H1 (cell line): ENCODE results near the gene ZNF613. TPM values are rescaled to one million over a fixed set of nuclear protein-coding genes. Genes with fewer than 3 reads are reported as not detected.

ENCODE experiments used
- CBX8 ChIP-seq: fragments of 300-800, 300-1000 bp; sonication (generic); IDR thresholded peaks from 2 replicates; pipeline ENCODE4 v1.7.1; 2016; ENCODE audit warnings: low read depth, low read length, borderline replicate concordance
- CHD1 ChIP-seq: IDR thresholded peaks from 2 replicates; pipeline ENCODE4 v1.6.1; 2012; ENCODE audit warnings: low read depth, low read length, improper control_type of control experiment
- CREB1 ChIP-seq: IDR thresholded peaks from 2 replicates; pipeline ENCODE4 v1.6.1; 2012; ENCODE audit warnings: inconsistent platforms
- E2F6 ChIP-seq: IDR thresholded peaks from 2 replicates; pipeline ENCODE4 v1.6.1; 2012; ENCODE audit warnings: inconsistent platforms
- NANOG ChIP-seq: IDR thresholded peaks from 2 replicates; pipeline ENCODE4 v1.6.1; 2011; ENCODE audit warnings: low read length, low read depth, mild to moderate bottlenecking, inconsistent platforms; ENCODE audit not compliant: insufficient read depth, poor library complexity, severe bottlenecking
- RBBP5 ChIP-seq: IDR thresholded peaks from 2 replicates; pipeline ENCODE4 v1.7.1; 2012; ENCODE audit warnings: low read depth, mild to moderate bottlenecking, inconsistent platforms, low read length, moderate library complexity, borderline replicate concordance
- RNF2 ChIP-seq: fragments of 200-900, 300-1000 bp; sonication (generic); IDR thresholded peaks from 2 replicates; pipeline ENCODE4 v1.7.1; 2016; ENCODE audit warnings: borderline replicate concordance, low read depth, mild to moderate bottlenecking, antibody characterized with exemption, low read length; ENCODE audit not compliant: poor library complexity, severe bottlenecking; ENCODE audit errors: missing control alignments
- SIX5 ChIP-seq: IDR thresholded peaks from 2 replicates; pipeline ENCODE4 v1.6.1; 2011; ENCODE audit warnings: mild to moderate bottlenecking, low read depth, low read length
- SP1 ChIP-seq: IDR thresholded peaks from 2 replicates; pipeline ENCODE4 v1.6.1; 2011; ENCODE audit warnings: low read depth, low read length
- SRF ChIP-seq: IDR thresholded peaks from 2 replicates; pipeline ENCODE4 v1.6.1; 2011; ENCODE audit warnings: mild to moderate bottlenecking, low read depth, low read length, moderate library complexity
- YY1 ChIP-seq: IDR thresholded peaks from 2 replicates; pipeline ENCODE4 v1.6.1; 2011; ENCODE audit warnings: low read depth, mild to moderate bottlenecking, low read length
- polyA plus RNA-seq, 7 experiments: library from polyadenylated mRNA; depleted of rRNA in 3 of 7; stranded (reverse) in 5 of 7; unstranded in 2 of 7; fragments of >200 nt in 5 of 7; fragments of 200-250 nt in 2 of 7; gene quantifications; 1 replicate in 5 of 7; 2 replicates in 1 of 7; 4 replicates in 1 of 7; pipeline versions ENCODE4 v1.2.1 to v1.2.3, GENCODE V29; 2011 to 2013; ENCODE audit warnings: missing spikeins in 2 of 7, mixed read lengths in 2 of 7
- total RNA-seq: library from RNA; stranded (reverse); fragmentation: NEBNext Ultra II Directional; extraction: Animal tissue kit (Norgen Biotek cat#: 25700); gene quantifications from 2 replicates; pipeline ENCODE4 v1.2.1, GENCODE V29; 2021

The ZNF613 gene
- total and polyA plus RNA-seq, 2 of the 8 experiments (the other 6 are each of a cell fraction or from before 2014, with no cell fraction given) = 4.7 to 14.2 TPM

- TF ChIP-seq SRF = peak; percentile 71
- no peak for TF ChIP-seq CBX8
- peak; percentile 100 for TF ChIP-seq YY1
- peak; percentile 93 for TF ChIP-seq RBBP5
- TF ChIP-seq E2F6 = peak; percentile 79
- no peak for TF ChIP-seq NANOG
- TF ChIP-seq SP1 = peak; percentile 54
- peak; percentile 97 for TF ChIP-seq CREB1
- peak; percentile 44 for TF ChIP-seq SIX5
- no peak for TF ChIP-seq CHD1
- TF ChIP-seq RNF2 = no peak
Observed at GRCh38 chr19:51887522-51888498, 39.5 kb upstream of the ZNF613 start, which contains the start of gene ZNF577 (continued).
